DOHH2 (cell line): ENCODE results near the gene ELFN1.

ENCODE experiments used
- H3F3A ChIP-seq: fragments of 200-600 bp; sonication (generic), shearing (Covaris generic); 2 replicates; pipeline ENCODE4 v1.6.0; 2016; ENCODE audit warnings: antibody characterized with exemption, mild to moderate bottlenecking; ENCODE audit not compliant: control insufficient read depth, insufficient read depth
- H3K27ac ChIP-seq: fragments of 200-600 bp; sonication (generic); 2 replicates; pipeline ENCODE4 v1.5.1; 2014; ENCODE audit warnings: low read depth, mild to moderate bottlenecking, low read length, moderate library complexity
- H3K27me3 ChIP-seq: fragments of 200-600 bp; sonication (generic); 2 replicates; pipeline ENCODE4 v1.6.1; 2014; ENCODE audit warnings: mild to moderate bottlenecking, low read length, mixed read lengths; ENCODE audit not compliant: control insufficient read depth
- H3K36me3 ChIP-seq: fragments of 200-600 bp; sonication (generic); 2 replicates; pipeline ENCODE4 v1.6.1; 2014; ENCODE audit warnings: mild to moderate bottlenecking, low read length, moderate library complexity, mixed read lengths; ENCODE audit not compliant: control insufficient read depth
- H3K4me1 ChIP-seq: fragments of 200-600 bp; sonication (generic); 2 replicates; pipeline ENCODE4 v1.6.1; 2014; ENCODE audit warnings: mild to moderate bottlenecking, low read length, mixed read lengths; ENCODE audit not compliant: control insufficient read depth
- H3K4me2 ChIP-seq: fragments of 200-600 bp; sonication (generic); 2 replicates; pipeline ENCODE4 v1.6.0; 2014; ENCODE audit warnings: mild to moderate bottlenecking, low read length, moderate library complexity
- H3K4me3 ChIP-seq: fragments of 200-600 bp; sonication (generic); 2 replicates; pipeline ENCODE4 v1.5.1; 2014; ENCODE audit warnings: mild to moderate bottlenecking, low read length, mixed read lengths
- H3K79me2 ChIP-seq: fragments of 200-600 bp; sonication (generic); 2 replicates; pipeline ENCODE4 v1.6.1; 2014; ENCODE audit warnings: mild to moderate bottlenecking, low read length, mixed read lengths; ENCODE audit not compliant: control insufficient read depth
- H3K9me2 ChIP-seq: fragments of 200-600 bp; sonication (generic); replicated peaks from 2 replicates; pipeline ENCODE4 v1.6.1; 2014; ENCODE audit warnings: mild to moderate bottlenecking, low read length, mixed read lengths; ENCODE audit not compliant: control insufficient read depth
- H3K9me3 ChIP-seq: fragments of 200-600 bp; sonication (generic); 2 replicates; pipeline ENCODE4 v1.6.1; 2014; ENCODE audit warnings: antibody characterized with exemption, low read length, mixed read lengths; ENCODE audit not compliant: control insufficient read depth, insufficient read depth
- H4K20me1 ChIP-seq: fragments of 200-600 bp; sonication (generic); 2 replicates; pipeline ENCODE4 v1.6.0; 2014; ENCODE audit warnings: low read depth, mild to moderate bottlenecking, antibody characterized with exemption, low read length, moderate library complexity; ENCODE audit not compliant: control insufficient read depth, insufficient read depth
- EZH2phosphoT487 ChIP-seq: fragments of 200-600 bp; sonication (generic); IDR thresholded peaks from 2 replicates; pipeline ENCODE4 v1.6.1; 2017; ENCODE audit warnings: borderline replicate concordance, mild to moderate bottlenecking, antibody characterized with exemption, low read length, moderate library complexity, mixed read lengths
- TF ChIP-seq, protein P1 (sequence below): fragments of 200-600 bp; sonication (generic); IDR thresholded peaks from one replicate; pipeline ENCODE4 v1.5.1; 2014; ENCODE audit warnings: antibody characterized with exemption, mild to moderate bottlenecking, low read depth, low read length; ENCODE audit not compliant: poor library complexity, severe bottlenecking

The ELFN1 gene

GRCh38 chr7:1678571-1679325, 8.7 kb downstream of the ELFN1 start:
- Histone ChIP-seq H3K9me3 (peaks cover 19% of the 10 kb centered on the region), H3K4me3 (no peak overlapping the region), H3K4me1 (peaks cover 30% of the 10 kb centered on the region), H3K4me2 (no peak overlapping the region), H3K27me3 (peaks cover 17% of the 10 kb centered on the region), H3K9me2 (no peaks in the 10 kb centered on the region), H3F3A (peaks cover 6% of the 10 kb centered on the region; the same call in 1 of the 2 replicates), H3K27ac (no peak overlapping the region), H3K36me3 (no peaks in the 10 kb centered on the region), H4K20me1 (peaks cover 9% of the 10 kb centered on the region; the same call in 1 of the 2 replicates), H3K79me2 (no peaks in the 10 kb centered on the region)
- TF ChIP-seq EZH2phosphoT487, result no peak
- TF ChIP-seq, protein P1, sequence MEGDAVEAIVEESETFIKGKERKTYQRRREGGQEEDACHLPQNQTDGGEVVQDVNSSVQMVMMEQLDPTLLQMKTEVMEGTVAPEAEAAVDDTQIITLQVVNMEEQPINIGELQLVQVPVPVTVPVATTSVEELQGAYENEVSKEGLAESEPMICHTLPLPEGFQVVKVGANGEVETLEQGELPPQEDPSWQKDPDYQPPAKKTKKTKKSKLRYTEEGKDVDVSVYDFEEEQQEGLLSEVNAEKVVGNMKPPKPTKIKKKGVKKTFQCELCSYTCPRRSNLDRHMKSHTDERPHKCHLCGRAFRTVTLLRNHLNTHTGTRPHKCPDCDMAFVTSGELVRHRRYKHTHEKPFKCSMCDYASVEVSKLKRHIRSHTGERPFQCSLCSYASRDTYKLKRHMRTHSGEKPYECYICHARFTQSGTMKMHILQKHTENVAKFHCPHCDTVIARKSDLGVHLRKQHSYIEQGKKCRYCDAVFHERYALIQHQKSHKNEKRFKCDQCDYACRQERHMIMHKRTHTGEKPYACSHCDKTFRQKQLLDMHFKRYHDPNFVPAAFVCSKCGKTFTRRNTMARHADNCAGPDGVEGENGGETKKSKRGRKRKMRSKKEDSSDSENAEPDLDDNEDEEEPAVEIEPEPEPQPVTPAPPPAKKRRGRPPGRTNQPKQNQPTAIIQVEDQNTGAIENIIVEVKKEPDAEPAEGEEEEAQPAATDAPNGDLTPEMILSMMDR, result no peak

GRCh38 chr7:1679326-1679965, 9.4 kb downstream of the ELFN1 start:
- H3K9me2 ChIP-seq, result no peaks in the 10 kb centered on the region
- H3K4me3 ChIP-seq, result no peak overlapping the region
- H3K36me3 ChIP-seq, result no peaks in the 10 kb centered on the region
- TF ChIP-seq, protein P1, result no peak
- no peak for TF ChIP-seq EZH2phosphoT487
- peaks cover 6% of the 10 kb centered on the region; the same call in 1 of the 2 replicates for H3F3A ChIP-seq
- H3K4me1 ChIP-seq, result peaks cover 30% of the 10 kb centered on the region
- H4K20me1 ChIP-seq, result peaks cover 9% of the 10 kb centered on the region; the same call in 1 of the 2 replicates
- H3K4me2 ChIP-seq, result no peak overlapping the region
- peaks cover 25% of the 10 kb centered on the region for H3K9me3 ChIP-seq
- H3K27ac ChIP-seq, result no peak overlapping the region
- peaks cover 17% of the 10 kb centered on the region for H3K27me3 ChIP-seq
- no peaks in the 10 kb centered on the region for H3K79me2 ChIP-seq

- Histone ChIP-seq H3K36me3 (no peaks in the 10 kb centered on the region), H3K4me3 (no peak overlapping the region), H3K27me3 (peaks cover 17% of the 10 kb centered on the region), H3F3A (peaks cover 6% of the 10 kb centered on the region; the same call in 1 of the 2 replicates), H3K9me3 (peaks cover 30% of the 10 kb centered on the region), H3K4me2 (no peak overlapping the region), H3K27ac (no peak overlapping the region), H4K20me1 (peaks cover 9% of the 10 kb centered on the region; the same call in 1 of the 2 replicates), H3K79me2 (no peaks in the 10 kb centered on the region), H3K9me2 (no peaks in the 10 kb centered on the region), H3K4me1 (peaks cover 30% of the 10 kb centered on the region)
- TF ChIP-seq, protein P1, result no peak
- no peak for TF ChIP-seq EZH2phosphoT487
Measured at GRCh38 chr7:1679966-1680730, 10.1 kb downstream of the ELFN1 start.
